H1 (cell line): ENCODE results near the gene HNRNPA3. TPM values are rescaled to one million over a fixed set of nuclear protein-coding genes. Genes with fewer than 3 reads are reported as not detected.

Experiments
- EP300 ChIP-seq, 2 experiments: IDR thresholded peaks; 1 replicate in 1 of 2; 2 replicates in 1 of 2; pipeline ENCODE4 v1.6.1; 2011 to 2012; ENCODE audit warnings: low read depth in 2 of 2, low read length in 2 of 2, mild to moderate bottlenecking in 2 of 2, borderline replicate concordance in 1 of 2, inconsistent platforms in 1 of 2, moderate library complexity in 1 of 2
- PHF8 ChIP-seq: fragments of 200-600 bp; sonication (generic); conservative IDR thresholded peaks from 2 replicates; pipeline ENCODE4 v1.7.1; 2012; ENCODE audit warnings: low read depth, mild to moderate bottlenecking, inconsistent platforms, low read length, moderate library complexity
- SIN3A ChIP-seq, 2 experiments: IDR thresholded peaks in 1 of 2; conservative IDR thresholded peaks in 1 of 2; 2 replicates each; pipeline ENCODE4 v1.6.1; 2011 to 2012; ENCODE audit warnings: low read length in 2 of 2, improper control_type of control experiment in 1 of 2, low read depth in 1 of 2, mild to moderate bottlenecking in 1 of 2
- SIRT6 ChIP-seq: IDR thresholded peaks from one replicate; pipeline ENCODE4 v1.7.1; 2012; ENCODE audit warnings: low read length, inconsistent platforms
- SIX5 ChIP-seq: IDR thresholded peaks from 2 replicates; pipeline ENCODE4 v1.6.1; 2011; ENCODE audit warnings: mild to moderate bottlenecking, low read depth, low read length
- SP1 ChIP-seq: IDR thresholded peaks from 2 replicates; pipeline ENCODE4 v1.6.1; 2011; ENCODE audit warnings: low read depth, low read length
- SRF ChIP-seq: IDR thresholded peaks from 2 replicates; pipeline ENCODE4 v1.6.1; 2011; ENCODE audit warnings: mild to moderate bottlenecking, low read depth, low read length, moderate library complexity
- polyA plus RNA-seq, 7 experiments: library from polyadenylated mRNA; depleted of rRNA in 3 of 7; stranded (reverse) in 5 of 7; unstranded in 2 of 7; fragments of >200 nt in 5 of 7; fragments of 200-250 nt in 2 of 7; gene quantifications; 1 replicate in 5 of 7; 2 replicates in 1 of 7; 4 replicates in 1 of 7; pipeline versions ENCODE4 v1.2.1 to v1.2.3, GENCODE V29; 2011 to 2013; ENCODE audit warnings: missing spikeins in 2 of 7, mixed read lengths in 2 of 7
- total RNA-seq: library from RNA; stranded (reverse); fragmentation: NEBNext Ultra II Directional; extraction: Animal tissue kit (Norgen Biotek cat#: 25700); gene quantifications from 2 replicates; pipeline ENCODE4 v1.2.1, GENCODE V29; 2021
- TF ChIP-seq, protein P1 (sequence below): IDR thresholded peaks from 2 replicates; pipeline ENCODE4 v1.6.1; 2012; ENCODE audit warnings: inconsistent platforms

Gene HNRNPA3
- total and polyA plus RNA-seq, 2 of the 8 experiments (the other 6 are each of a cell fraction or from before 2014, with no cell fraction given), result 66.1 to 408 TPM

DNA sequence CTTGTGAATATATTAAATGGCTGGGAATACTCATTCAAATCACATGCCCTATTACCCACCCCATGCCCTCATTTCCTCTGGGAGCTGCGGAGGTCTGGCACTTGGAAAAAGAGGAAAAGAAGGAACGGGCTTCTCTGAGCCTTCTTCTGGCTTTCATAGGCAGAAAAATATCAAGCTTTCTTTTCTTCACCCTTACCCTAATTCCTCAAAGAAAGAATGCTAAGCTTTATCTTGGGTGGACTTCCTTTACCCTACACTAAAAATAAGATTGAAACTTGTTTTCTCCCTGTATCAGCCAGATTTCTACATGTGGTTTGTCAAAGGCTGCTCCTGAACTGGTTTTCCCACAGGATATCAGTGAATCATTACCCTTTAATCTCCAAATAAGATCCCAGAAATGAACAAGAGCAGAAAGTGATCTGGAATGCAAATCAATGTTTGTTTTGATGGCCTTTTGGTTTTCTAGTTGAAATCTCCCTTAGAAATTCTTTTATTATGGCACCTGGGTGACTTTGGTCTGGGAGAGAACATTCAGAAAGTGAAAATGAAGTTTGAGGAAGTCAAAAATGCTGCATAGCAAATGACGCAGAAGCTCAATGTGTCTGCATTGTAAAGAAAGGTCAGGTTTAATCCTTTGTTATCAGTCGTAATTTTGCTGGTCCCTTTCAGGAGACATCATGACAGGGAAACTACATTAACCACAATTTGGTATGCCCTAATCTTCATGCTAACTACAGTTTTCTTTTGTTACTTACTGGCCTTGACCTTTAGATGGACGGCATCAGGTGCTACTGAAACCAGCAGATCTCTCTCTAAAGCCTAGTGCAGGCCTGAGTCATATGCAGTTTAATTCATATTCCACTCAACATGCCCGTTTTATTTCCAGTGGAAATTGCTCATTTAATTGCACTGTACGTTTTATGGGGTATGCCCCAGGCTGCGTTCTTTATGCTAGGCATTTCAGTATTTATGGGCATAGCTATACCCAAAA, 46.6 kb upstream of the HNRNPA3 start (continued):
- TF ChIP-seq PHF8, result no peak
- TF ChIP-seq SRF, result no peak
- TF ChIP-seq SP1, result no peak
- TF ChIP-seq SIN3A (conservative IDR thresholded peaks at IDR 0.05 in 1 of 2, IDR thresholded peaks at IDR 0.05 in 1 of 2; ENCODE audit: low read depth in 1 of 2, low read length in 2 of 2), result no peak
- no peak for TF ChIP-seq EP300 (IDR thresholded peaks at IDR 0.05; ENCODE audit: borderline replicate concordance in 1 of 2, low read depth in 2 of 2, low read length in 2 of 2)
- TF ChIP-seq, protein P1, sequence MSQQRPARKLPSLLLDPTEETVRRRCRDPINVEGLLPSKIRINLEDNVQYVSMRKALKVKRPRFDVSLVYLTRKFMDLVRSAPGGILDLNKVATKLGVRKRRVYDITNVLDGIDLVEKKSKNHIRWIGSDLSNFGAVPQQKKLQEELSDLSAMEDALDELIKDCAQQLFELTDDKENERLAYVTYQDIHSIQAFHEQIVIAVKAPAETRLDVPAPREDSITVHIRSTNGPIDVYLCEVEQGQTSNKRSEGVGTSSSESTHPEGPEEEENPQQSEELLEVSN, result no peak
- no peak for TF ChIP-seq SIRT6
- no peak for TF ChIP-seq SIX5
